AG04450 (cell line): ENCODE measurements around the gene HOXA5. TPM values are rescaled to one million over a fixed set of nuclear protein-coding genes. Genes with fewer than 3 reads are reported as not detected.
A peak's percentile ranks its signal among the peaks of the same experiment; 100 is the strongest.

ENCODE experiments used
- CTCF ChIA-PET: fragments of 300-600, 350-600 bp; formaldehyde crosslinking; extraction: SDS; loops from one replicate; lab custom pipeline; 2022; ENCODE audit warnings: antibody characterized with exemption, inconsistent platforms; lab: Charles Lee
- POLR2A ChIA-PET: fragments of 350-600 bp; formaldehyde crosslinking; extraction: SDS; loops from one replicate; lab custom pipeline; 2021; ENCODE audit warnings: antibody characterized with exemption, inconsistent platforms; lab: Yijun Ruan, JAX
- DNase-seq: peaks from one replicate; pipeline ENCODE4 v3.0.0-alpha.2; 2011; ENCODE audit warnings: low read depth, low spot score
- H3K27ac ChIP-seq: one replicate; pipeline ENCODE4 v1.5.1; 2012; ENCODE audit warnings: low read depth, low read length, control low read depth
- H3K27me3 ChIP-seq: one replicate; pipeline ENCODE4 v1.6.0; 2012; ENCODE audit warnings: low read length; ENCODE audit not compliant: control insufficient read depth, insufficient read depth
- H3K4me3 ChIP-seq: 2 replicates; pipeline ENCODE4 v1.5.1; 2011; ENCODE audit warnings: mild to moderate bottlenecking, low read depth, low read length, control low read depth
- H3K9me3 ChIP-seq: 2 replicates; pipeline ENCODE4 v1.5.1; 2012; ENCODE audit warnings: low read length; ENCODE audit not compliant: control insufficient read depth, insufficient read depth
- CTCF ChIP-seq: IDR thresholded peaks from 2 replicates; pipeline ENCODE4 v1.5.1; 2011; ENCODE audit warnings: low read depth, low read length, control low read depth, inconsistent platforms
- polyA plus RNA-seq: library from polyadenylated mRNA; depleted of rRNA; stranded (reverse); fragments of >200 nt; gene quantifications from 2 replicates; pipeline ENCODE4 v1.2.3, GENCODE V29; 2011

The HOXA5 gene
- polyA plus RNA-seq, 1 experiment: 51.0 TPM

- Histone ChIP-seq H3K27ac (no peak overlapping the region), H3K9me3 (peaks cover 15% of the 10 kb centered on the region; the same call in 1 of the 2 replicates), H3K4me3 (peak overlapping the region; percentile 68), H3K27me3 (peaks cover 10% of the 10 kb centered on the region)
- TF ChIP-seq CTCF: no peak
- CTCF ChIA-PET: interaction anchor here (0.9 to 1.6 kb wide), 3 partner anchors 10 to 301 kb away, joined by 4 to 6 read pairs (median 5); no protein-coding TSS in a partner anchor
- DNase-seq: no peak
- POLR2A ChIA-PET: no interaction called here
Observed at GRCh38 chr7:27154901-27155815, 11.7 kb upstream of the HOXA5 start.

GRCh38 chr7:27154369-27154768, 10.9 kb upstream of the HOXA5 start:
- Histone ChIP-seq H3K27me3 (peaks cover 6% of the 10 kb centered on the region), H3K27ac (no peak overlapping the region), H3K9me3 (peaks cover 12% of the 10 kb centered on the region; the same call in 1 of the 2 replicates), H3K4me3 (no peak overlapping the region)
- ChIA-PET CTCF (interaction anchor here (0.9 to 2.7 kb wide), 4 partner anchors 9 to 1261 kb away, joined by 3 to 12 read pairs (median 6); partner anchors contain the start of gene HOXA5), POLR2A (no interaction called here)
- TF ChIP-seq CTCF: no peak
- DNase-seq: no peak

- no peak for TF ChIP-seq CTCF
- no peak overlapping the region for H3K4me3 ChIP-seq
- POLR2A ChIA-PET: no interaction called here
- peaks cover 11% of the 10 kb centered on the region; the same call in 1 of the 2 replicates for H3K9me3 ChIP-seq
- H3K27me3 ChIP-seq: peaks cover 6% of the 10 kb centered on the region
- DNase-seq: no peak
- CTCF ChIA-PET: interaction anchor here (0.6 to 2.7 kb wide), 4 partner anchors 10 to 1623 kb away, joined by 3 to 12 read pairs (median 5); partner anchors contain the start of gene HOXA5
- no peak overlapping the region for H3K27ac ChIP-seq
Observed at GRCh38 chr7:27153526-27153925, 10.0 kb upstream of the HOXA5 start.

GRCh38 chr7:27152816-27153442, 9.4 kb upstream of the HOXA5 start:
- no peak for DNase-seq
- no peak for TF ChIP-seq CTCF
- Histone ChIP-seq H3K27me3 (peaks cover 6% of the 10 kb centered on the region), H3K4me3 (peak overlapping the region; percentile 73), H3K9me3 (peaks cover 6% of the 10 kb centered on the region; the same call in 1 of the 2 replicates), H3K27ac (peak overlapping the region; percentile 69)
- POLR2A ChIA-PET: interaction anchor here (0.7 to 1.2 kb wide), 6 partner anchors 9 to 1296 kb away, joined by 3 to 10 read pairs (median 5); partner anchors contain the start of genes HOXA1 and HOXA5
- CTCF ChIA-PET: interaction anchor here (0.7 to 2.7 kb wide), 6 partner anchors 8 to 783 kb away, joined by 3 to 12 read pairs (median 4); partner anchors contain the start of gene HOXA5
